ENCODE results near the gene FCRL5.

The FCRL5 gene

GRCh38 chr1:157523774-157524493, 28.4 kb downstream of the FCRL5 start:
- no peak for DNase-seq

- no peak for DNase-seq
Measured at GRCh38 chr1:157521056-157521455, 31.3 kb downstream of the FCRL5 start.

- DNase-seq = no peak
Measured at GRCh38 chr1:157520386-157520935, 31.9 kb downstream of the FCRL5 start.

- no peak for DNase-seq
Measured at GRCh38 chr1:157519451-157519850, 32.9 kb downstream of the FCRL5 start.

- DNase-seq = no peak
Measured at GRCh38 chr1:157517016-157517415, 35.3 kb downstream of the FCRL5 start.

- no peak for DNase-seq
Measured at GRCh38 chr1:157515709-157516108, 36.6 kb downstream of the FCRL5 start.

GRCh38 chr1:157515141-157515540, 37.2 kb downstream of the FCRL5 start:
- no peak for DNase-seq

- no peak for DNase-seq
Measured at GRCh38 chr1:157512036-157512969, 40.0 kb downstream of the FCRL5 start.

GRCh38 chr1:157509546-157510232, 42.6 kb downstream of the FCRL5 start:
- DNase-seq = no peak

GRCh38 chr1:157505481-157506272, 46.6 kb downstream of the FCRL5 start:
- DNase-seq = peak; percentile 36

GRCh38 chr1:157504646-157505045, 47.7 kb downstream of the FCRL5 start:
- DNase-seq = no peak

GRCh38 chr1:157499521-157499920, 52.8 kb downstream of the FCRL5 start:
- no peak for DNase-seq

GRCh38 chr1:157498736-157499090, 53.6 kb downstream of the FCRL5 start:
- no peak for DNase-seq

GRCh38 chr1:157497987-157498735, 54.2 kb downstream of the FCRL5 start:
- DNase-seq = no peak

- DNase-seq = no peak
Measured at GRCh38 chr1:157497284-157497683, 55.0 kb downstream of the FCRL5 start.

- peak; percentile 24 for DNase-seq
Measured at GRCh38 chr1:157496121-157496526, 56.2 kb downstream of the FCRL5 start.

- DNase-seq = no peak
Measured at GRCh38 chr1:157495285-157495684, 57.0 kb downstream of the FCRL5 start.

- DNase-seq = no peak
Measured at GRCh38 chr1:157494093-157494492, 58.2 kb downstream of the FCRL5 start.

- DNase-seq = peak; percentile 56
Measured at GRCh38 chr1:157490467-157491165, 61.7 kb downstream of the FCRL5 start.

- DNase-seq = no peak
Measured at GRCh38 chr1:157488156-157488555, 64.2 kb downstream of the FCRL5 start.

- DNase-seq = no peak
Measured at GRCh38 chr1:157487504-157487903, 64.8 kb downstream of the FCRL5 start.

Data from stimulated activated CD4-positive, alpha-beta T cell treated with anti-CD3 and anti-CD28 coated beads, Interleukin-1b, Interleukin-23, amount 100 ng/mL, for 48 hours (primary cell).